ENCODE data around the gene TOPBP1. TPM values are rescaled to one million over a fixed set of nuclear protein-coding genes. Genes with fewer than 3 reads are reported as not detected.
A peak's percentile ranks its signal among the peaks of the same experiment; 100 is the strongest.

Gene TOPBP1
- total RNA-seq, 1 experiment from 2014 or later, result 51.5 TPM

- Histone ChIP-seq H3K4me2 (ENCODE audit: insufficient read depth, insufficient read length, low read length) (no peak overlapping the region), H2BK15ac (ENCODE audit: low read depth, low read length) (no peak overlapping the region), H3K4me1 (ENCODE audit: insufficient read depth, low read length) (no peaks in the 10 kb centered on the region), H4K8ac (replicated peaks; ENCODE audit: insufficient read length, low read depth, low read length) (no peak overlapping the region), H3K23me2 (ENCODE audit: insufficient read length, low read depth, low read length, poor library complexity, severe bottlenecking) (no peaks in the 10 kb centered on the region), H3K23ac (ENCODE audit: insufficient read length, low read depth, low read length) (no peak overlapping the region), H3T11ph (ENCODE audit: low read length) (no peak overlapping the region), H3K18ac (ENCODE audit: insufficient read length, low read depth, low read length) (no peak overlapping the region), H2BK5ac (ENCODE audit: insufficient read length, low read length) (no peak overlapping the region), H3K9ac (ENCODE audit: extremely low read depth, insufficient read length, low read length) (no peak overlapping the region), H2AFZ (ENCODE audit: low read length) (no peak overlapping the region), H3K4ac (ENCODE audit: low read depth, low read length) (no peak overlapping the region), H4K91ac (ENCODE audit: insufficient read length, low read depth, low read length) (no peak overlapping the region), H3K14ac (ENCODE audit: insufficient read depth, low read length) (peak overlapping the region; percentile 31; the same call in 1 of the 2 replicates), H2BK20ac (ENCODE audit: low read depth, low read length, poor library complexity, severe bottlenecking) (no peak overlapping the region), H2AK5ac (ENCODE audit: insufficient read length, low read length) (no peak overlapping the region), H3K9me3 (ENCODE audit: control insufficient read depth, low read depth, low read length) (no peaks in the 10 kb centered on the region), H2BK120ac (ENCODE audit: low read depth, low read length, poor library complexity, severe bottlenecking) (no peak overlapping the region), H3K56ac (ENCODE audit: insufficient read length, low read depth, low read length) (no peak overlapping the region), H2BK12ac (ENCODE audit: insufficient read length, low read depth, low read length) (no peak overlapping the region), H4K20me1 (ENCODE audit: control insufficient read depth, insufficient read depth, insufficient read length) (no peaks in the 10 kb centered on the region), H4K5ac (ENCODE audit: insufficient read length, low read depth, low read length) (no peak overlapping the region), H3K79me1 (ENCODE audit: insufficient read depth, low read depth, low read length, poor library complexity, severe bottlenecking) (no peaks in the 10 kb centered on the region), H3K79me2 (ENCODE audit: insufficient read depth, low read length) (no peaks in the 10 kb centered on the region), H3K27ac (ENCODE audit: insufficient read length, low read depth, low read length) (no peak overlapping the region), H3K27me3 (ENCODE audit: insufficient read depth, low read length) (no peaks in the 10 kb centered on the region)
- no peaks in the 10 kb centered on the region for H3K9me3 Mint-ChIP-seq
- no peak overlapping the region for H3K4me3 Mint-ChIP-seq
- no peaks in the 10 kb centered on the region for H3K4me1 Mint-ChIP-seq
- no peak for DNase-seq
- no peak overlapping the region for H3K27ac Mint-ChIP-seq
- no CpG with 5 or more reads among the region's 4 CpGs for WGBS (ENCODE audit: extremely low coverage, insufficient read length, low lambda C conversion rate)
- H3K36me3 Mint-ChIP-seq (ENCODE audit: insufficient read depth in 1 of 3, low read depth in 3 of 3), result no peaks in the 10 kb centered on the region
- H3K27me3 Mint-ChIP-seq (ENCODE audit: low read depth), result peaks cover 2% of the 10 kb centered on the region
- TF ChIP-seq CTCF (conservative IDR thresholded peaks at IDR 0.05), result no peak
Measured at GRCh38 chr3:133692759-133693158, 31.0 kb upstream of the TOPBP1 start.

All from H9 (cell line).